ENCODE results near the gene SCGN.

Gene SCGN

DNA sequence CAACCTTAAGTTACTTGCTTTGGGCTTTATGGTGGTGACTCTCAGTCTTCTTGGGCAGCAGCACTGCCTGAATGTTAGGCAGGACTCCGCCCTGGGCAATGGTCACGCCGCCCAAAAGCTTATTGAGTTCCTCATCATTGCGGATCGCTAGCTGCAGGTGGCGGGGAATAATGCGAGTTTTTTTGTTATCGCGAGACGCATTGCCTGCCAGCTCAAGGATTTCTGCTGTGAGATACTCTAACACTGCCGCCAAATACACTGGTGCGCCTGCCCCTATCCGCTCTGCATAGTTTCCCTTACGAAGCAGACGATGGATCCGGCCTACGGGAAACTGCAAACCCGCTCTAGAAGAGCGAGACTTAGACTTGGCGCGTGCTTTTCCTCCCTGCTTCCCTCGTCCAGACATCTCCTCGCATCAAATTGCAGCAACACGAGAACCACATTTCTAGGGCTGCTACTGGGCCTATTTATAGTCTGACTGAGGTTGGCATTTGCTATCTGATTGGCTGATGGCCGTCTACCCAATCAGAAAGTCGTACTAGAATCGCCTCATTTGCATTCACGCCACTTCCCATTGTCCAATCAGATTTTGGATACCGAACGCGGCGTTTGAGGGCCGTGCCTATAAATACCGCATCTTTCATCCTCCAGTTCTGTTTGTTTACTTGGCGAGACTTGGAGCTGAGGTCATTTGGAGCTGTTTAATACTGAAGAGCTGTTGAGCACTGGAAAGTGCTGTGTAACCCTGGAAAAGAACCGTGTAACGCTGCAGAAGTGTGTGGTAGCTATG is 74.3 kb downstream of the SCGN start:
- TF ChIP-seq, protein P1, sequence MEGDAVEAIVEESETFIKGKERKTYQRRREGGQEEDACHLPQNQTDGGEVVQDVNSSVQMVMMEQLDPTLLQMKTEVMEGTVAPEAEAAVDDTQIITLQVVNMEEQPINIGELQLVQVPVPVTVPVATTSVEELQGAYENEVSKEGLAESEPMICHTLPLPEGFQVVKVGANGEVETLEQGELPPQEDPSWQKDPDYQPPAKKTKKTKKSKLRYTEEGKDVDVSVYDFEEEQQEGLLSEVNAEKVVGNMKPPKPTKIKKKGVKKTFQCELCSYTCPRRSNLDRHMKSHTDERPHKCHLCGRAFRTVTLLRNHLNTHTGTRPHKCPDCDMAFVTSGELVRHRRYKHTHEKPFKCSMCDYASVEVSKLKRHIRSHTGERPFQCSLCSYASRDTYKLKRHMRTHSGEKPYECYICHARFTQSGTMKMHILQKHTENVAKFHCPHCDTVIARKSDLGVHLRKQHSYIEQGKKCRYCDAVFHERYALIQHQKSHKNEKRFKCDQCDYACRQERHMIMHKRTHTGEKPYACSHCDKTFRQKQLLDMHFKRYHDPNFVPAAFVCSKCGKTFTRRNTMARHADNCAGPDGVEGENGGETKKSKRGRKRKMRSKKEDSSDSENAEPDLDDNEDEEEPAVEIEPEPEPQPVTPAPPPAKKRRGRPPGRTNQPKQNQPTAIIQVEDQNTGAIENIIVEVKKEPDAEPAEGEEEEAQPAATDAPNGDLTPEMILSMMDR (IDR thresholded peaks at IDR 0.05), result no peak

DNA sequence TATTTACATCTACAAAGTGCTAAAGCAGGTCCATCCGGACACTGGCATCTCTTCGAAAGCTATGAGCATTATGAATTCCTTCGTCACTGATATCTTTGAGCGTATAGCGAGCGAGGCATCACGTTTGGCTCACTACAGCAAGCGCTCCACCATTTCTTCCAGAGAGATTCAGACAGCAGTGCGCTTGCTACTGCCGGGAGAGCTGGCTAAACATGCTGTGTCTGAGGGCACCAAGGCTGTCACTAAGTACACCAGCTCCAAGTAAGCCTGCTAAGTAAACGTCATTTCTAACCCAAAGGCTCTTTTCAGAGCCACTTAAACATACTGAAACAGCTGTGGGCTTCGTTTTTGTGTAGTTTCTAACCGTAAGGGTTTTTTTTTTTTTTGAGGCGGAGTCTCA is 75.0 kb downstream of the SCGN start:
- TF ChIP-seq, protein P1 (IDR thresholded peaks at IDR 0.05), result no peak

DNA sequence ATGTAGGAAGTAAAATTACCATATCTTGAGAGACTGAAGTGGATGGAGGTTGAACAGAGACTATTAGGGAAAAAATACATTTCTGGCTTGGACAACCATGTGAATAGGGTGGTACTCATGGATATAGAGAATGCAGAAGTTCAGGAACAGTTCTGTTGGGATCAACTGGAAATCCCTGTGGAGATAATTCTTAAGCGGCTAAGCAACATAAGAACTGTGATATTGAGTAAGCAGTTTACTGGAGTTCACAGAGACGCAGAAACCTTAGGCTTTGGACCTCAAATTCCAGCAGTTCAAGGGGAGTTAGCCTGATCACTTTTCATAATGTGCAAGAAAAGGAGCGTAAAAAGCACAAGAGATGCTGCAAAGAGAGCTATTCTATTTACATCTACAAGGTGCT is 78.9 kb downstream of the SCGN start:
- TF ChIP-seq, protein P1 (IDR thresholded peaks at IDR 0.05), result no peak

DNA sequence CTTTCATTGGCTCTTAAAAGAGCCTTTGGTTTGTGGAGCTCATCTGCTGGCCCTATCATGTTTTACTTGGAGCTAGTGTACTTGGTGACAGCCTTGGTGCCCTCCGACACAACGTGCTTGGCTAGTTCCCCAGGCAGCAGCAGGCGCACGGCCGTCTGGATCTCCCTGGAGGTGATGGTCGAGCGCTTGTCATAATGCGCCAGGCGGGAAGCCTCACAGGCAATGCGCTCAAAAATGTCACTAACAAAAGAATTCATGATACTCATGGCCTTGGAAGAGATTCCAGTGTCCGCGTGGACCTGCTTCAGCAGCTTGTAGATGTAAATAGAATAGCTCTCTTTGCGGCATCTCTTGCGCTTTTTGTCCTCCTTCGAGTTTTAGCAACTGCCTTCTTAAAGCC is 79.7 kb downstream of the SCGN start:
- TF ChIP-seq, protein P1 (IDR thresholded peaks at IDR 0.05), result no peak

DNA sequence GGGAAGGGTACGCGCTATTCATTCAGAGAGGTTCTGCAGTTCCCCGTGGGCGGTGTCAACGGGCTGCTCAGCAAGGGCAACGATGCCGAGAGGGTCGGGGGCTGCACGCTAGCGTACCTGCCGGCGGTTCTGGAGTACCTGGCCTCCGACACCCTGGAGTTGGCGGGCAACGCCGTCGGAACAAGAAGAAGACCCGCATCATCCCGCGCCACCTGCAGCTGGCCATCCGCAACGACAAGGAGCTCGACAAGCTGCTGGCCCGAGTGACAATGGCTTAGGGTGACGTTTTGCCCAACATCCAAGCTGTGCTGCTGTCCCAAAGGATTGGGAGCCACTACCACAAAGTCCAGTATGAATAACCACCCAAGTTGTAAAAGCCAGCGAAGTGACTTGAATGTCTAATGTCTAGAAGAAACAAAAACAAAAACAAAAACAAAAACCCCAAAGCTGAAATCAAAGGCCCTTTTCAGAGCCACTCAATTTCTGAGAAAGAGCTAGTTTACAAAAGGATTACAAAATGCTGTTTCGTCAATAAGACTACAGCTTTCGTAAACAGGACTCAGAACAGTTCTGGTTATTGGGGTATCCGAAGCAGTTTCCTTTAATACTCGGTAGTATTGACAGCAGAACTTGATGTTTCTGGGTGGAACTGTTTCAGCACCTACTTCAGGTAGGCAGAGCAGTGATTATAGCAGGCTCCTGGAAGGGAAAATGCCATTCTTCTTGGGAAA is 80.6 kb downstream of the SCGN start:
- TF ChIP-seq, protein P1 (IDR thresholded peaks at IDR 0.05), result no peak

DNA sequence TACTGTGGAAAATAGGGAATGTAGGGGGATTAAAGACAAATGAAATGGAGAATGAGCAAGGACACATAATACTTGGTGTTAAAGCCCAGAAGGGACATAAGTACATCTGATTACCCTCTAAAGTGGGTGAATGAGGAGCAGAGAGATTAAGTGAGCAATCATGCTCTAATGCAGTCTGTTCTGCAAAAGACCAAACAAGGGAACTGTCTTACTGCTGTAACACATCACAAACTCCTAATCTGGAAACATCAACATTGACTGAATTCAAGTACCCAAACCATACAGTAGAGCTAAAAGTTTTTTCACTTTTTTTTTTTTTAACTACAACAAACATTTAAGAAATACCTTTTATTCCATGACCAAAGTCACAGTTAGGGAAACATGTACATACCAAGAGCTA is 83.2 kb downstream of the SCGN start:
- TF ChIP-seq, protein P1 (IDR thresholded peaks at IDR 0.05), result no peak

DNA sequence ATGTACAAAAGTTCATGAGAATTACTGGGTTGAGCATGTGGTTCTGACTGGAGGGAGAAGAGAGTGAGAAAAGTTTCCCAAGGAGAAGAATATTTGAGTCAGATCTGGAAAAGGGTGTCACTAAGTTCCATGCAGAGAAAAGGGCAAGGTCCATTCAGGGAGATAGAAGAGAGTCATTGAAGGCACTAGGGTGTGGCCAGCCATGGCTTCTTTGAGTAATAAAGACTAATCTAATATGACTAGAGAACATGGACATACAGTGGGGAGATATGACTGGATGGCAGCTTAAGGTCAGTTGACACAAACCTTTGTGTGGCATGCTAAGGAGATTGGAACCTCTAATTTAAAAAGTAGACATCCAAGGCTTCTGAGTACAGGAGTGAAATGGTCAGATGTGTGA is 91.9 kb downstream of the SCGN start:
- TF ChIP-seq, protein P1 (IDR thresholded peaks at IDR 0.05), result no peak
